GM21390 (cell line): Measurements from ENCODE around the gene IGSF10.
A peak's percentile ranks its signal among the peaks of the same experiment; 100 is the strongest.

Experiments
- ATAC-seq: cut with Tn5 transposase; IDR thresholded peaks from one replicate; pipeline ENCODE4 v1.9.1; 2021; ENCODE audit not compliant: unreplicated experiment

Gene IGSF10

GRCh38 chr3:151467069-151467468 is 6.2 kb upstream of the IGSF10 start:
- no peak for ATAC-seq

DNA sequence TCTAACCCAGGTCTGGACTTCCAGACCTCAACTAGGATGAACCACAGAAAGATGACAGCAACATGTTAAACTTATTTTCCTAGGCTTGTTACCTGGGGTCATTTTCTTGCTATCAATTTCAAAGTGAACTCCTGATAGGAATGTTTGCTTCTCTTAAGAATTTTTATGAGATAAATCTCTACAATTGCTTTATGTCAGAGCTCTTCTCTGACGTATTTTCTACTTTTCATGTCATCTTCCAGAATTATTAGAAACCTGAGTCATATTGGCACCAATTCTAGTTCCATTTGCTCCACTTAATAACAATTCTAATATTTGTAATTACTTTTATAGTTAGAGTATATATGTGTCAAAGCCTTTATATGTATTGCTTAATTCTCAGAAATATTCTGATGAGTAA is 2.1 kb upstream of the IGSF10 start:
- ATAC-seq = no peak

DNA sequence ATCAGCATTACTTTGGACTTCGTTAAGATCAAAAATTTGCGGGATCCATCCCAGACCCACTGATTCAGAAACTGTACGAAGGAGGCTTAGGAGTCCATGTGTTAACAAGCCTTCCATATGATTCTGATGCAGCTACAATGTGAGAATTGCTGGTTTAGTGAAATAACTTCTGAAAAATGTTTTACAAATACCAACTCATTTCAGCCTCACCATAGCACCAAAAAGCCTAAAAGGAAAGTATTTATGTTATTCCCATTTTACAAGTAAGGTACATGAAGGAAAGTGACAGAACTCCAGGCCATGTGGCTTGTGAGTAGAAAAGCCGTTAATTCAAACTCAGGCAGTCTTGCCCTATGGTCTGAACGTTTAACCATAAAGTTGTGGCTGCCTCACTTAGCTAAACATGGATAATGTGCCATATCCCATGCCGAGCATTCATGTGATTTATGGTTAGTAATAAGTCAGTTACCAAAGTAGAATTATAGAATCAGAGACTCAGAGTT is 1.5 kb upstream of the IGSF10 start:
- no peak for ATAC-seq

DNA sequence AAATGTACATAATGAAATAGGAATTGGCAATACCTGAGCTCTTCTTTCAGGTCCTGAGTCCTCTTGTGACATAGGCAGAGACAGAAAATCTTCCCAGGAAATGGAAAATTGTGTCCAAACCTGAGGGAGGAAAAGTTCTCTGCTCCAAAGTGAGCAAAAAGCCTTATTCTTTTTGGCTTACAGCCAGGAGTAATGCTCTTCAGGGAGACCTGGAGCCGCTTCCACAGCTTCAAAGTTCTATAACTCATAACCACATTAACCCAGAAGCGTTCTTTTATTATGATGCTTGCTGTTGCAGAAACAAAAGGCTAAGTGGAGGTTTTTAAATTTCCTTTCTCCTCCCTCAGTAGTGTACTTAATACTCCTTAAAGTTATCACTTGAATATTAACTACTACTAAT is 633 bp downstream of the IGSF10 start:
- no peak for ATAC-seq

GRCh38 chr3:151459358-151459757 is 1.5 kb downstream of the IGSF10 start:
- ATAC-seq = no peak

DNA sequence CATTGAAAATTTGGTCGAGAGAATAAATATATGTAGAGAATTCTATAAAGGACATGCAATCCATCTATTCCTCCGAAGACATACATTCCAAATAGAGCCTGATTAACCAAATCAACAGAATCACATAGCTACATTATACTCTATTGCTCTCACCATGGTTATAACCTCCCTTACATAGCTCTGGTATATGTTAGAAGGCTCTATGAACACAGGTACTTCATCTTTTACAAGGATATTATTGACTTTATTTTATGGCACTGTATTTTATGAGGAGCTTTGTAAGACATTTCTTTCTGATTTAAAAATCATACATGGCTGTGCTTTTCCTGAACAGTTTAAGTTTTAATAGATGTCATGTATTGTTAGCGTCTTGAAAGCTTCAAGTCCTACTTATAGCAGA is 4.8 kb downstream of the IGSF10 start:
- ATAC-seq = no peak

DNA sequence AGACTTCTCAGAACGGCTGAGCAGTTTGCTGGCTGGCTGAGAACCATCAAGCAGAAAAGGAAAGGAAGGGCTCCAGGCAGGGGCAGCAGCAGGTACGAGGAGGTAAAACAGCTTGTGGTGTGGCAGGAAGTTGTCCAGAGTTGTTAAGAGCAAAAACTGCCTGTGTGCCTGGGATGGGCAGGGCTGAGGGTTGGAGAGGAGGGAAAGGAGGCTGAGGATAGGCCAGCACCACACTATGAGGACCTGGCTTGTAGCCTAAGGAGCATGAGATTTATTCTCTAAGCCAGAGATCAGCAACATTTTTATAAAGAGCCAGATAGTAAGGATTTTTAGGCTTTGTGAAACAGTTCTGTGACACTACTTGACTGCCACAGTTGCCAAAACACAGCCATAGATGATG is 8.0 kb downstream of the IGSF10 start:
- no peak for ATAC-seq

DNA sequence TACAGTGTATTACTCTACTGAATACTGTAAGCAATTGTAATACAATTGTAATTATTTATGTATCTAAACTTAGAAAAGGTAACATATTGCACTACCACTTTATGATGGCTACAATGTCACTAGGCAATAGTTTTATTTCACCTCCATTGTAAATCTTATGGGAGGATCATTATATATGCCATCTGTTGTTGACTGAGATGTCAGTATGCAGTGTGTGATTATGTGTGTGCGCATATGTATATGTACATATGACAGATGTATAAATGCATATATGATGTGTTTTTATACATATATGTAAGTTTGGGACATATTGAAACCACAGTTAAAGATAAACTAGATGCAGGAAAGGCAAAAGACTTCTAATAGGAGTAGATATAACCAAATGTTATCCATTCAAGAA is 8.5 kb downstream of the IGSF10 start:
- ATAC-seq = no peak

DNA sequence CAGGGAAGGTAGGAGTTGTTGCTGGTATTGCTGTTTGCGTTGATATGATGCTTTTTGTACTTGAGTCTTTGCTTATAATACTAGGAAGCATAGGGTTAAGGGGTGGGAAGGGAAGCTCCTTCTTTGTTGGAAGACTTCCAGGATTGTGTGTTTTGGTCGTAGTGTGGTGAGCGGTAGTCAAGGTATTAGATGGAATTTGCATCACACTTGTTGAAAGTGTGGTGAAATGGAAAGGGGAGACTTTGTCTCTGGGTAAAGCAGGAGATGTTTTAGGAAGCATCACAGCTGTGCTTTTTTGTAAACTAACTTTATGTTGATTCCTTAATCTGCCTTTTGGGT is 14.9 kb downstream of the IGSF10 start:
- ATAC-seq = no peak

- ATAC-seq = no peak
These were observed 15.4 kb downstream of the IGSF10 start for GRCh38 chr3:151445273-151446001.

GRCh38 chr3:151443583-151443982 is 17.3 kb downstream of the IGSF10 start:
- ATAC-seq = no peak

GRCh38 chr3:151440940-151441339 is 19.9 kb downstream of the IGSF10 start:
- ATAC-seq = no peak

- ATAC-seq = peak; percentile 68
These were observed 21.2 kb downstream of the IGSF10 start for GRCh38 chr3:151439652-151440125.

GRCh38 chr3:151437906-151438305 is 23.0 kb downstream of the IGSF10 start:
- ATAC-seq = no peak

GRCh38 chr3:151436675-151437446 is 24.0 kb downstream of the IGSF10 start:
- no peak for ATAC-seq

GRCh38 chr3:151434151-151434890 is 26.5 kb downstream of the IGSF10 start:
- ATAC-seq = no peak

- ATAC-seq = no peak
These were observed 28.1 kb downstream of the IGSF10 start for GRCh38 chr3:151432616-151433372.

- no peak for ATAC-seq
These were observed 28.9 kb downstream of the IGSF10 start for GRCh38 chr3:151431940-151432339.

- no peak for ATAC-seq
These were observed 29.9 kb downstream of the IGSF10 start for GRCh38 chr3:151430821-151431484.

GRCh38 chr3:151428386-151428785 is 32.5 kb downstream of the IGSF10 start:
- ATAC-seq = no peak

DNA sequence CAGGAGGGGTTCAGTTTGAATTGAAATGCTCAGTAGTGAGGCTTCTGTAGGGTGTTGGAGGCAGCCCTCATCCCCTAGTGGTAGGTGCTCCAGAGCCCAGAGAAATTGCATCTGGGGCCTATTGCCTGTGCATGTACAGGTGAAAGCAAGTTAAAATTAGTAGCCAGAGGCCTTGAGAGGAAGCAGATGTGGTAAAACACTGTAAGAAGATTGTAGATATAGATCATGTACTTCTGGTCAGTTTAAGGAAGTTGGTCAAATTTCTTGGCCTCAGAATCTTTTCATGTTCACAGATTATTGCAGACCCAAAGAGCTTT is 34.6 kb downstream of the IGSF10 start:
- ATAC-seq = peak; percentile 72
